Measurements from ENCODE around the gene RS1.

Gene RS1

GRCh38 chrX:18639280-18639679 lies 32.6 kb downstream of the RS1 start:
- no peak overlapping the region for H3K4me3 ChIP-seq (ENCODE audit: low read depth, low read length)
- TF ChIP-seq CTCF (IDR thresholded peaks at IDR 0.05; ENCODE audit: low read depth, low read length, missing control alignments) = no peak
- no peak for DNase-seq (ENCODE audit: low read depth)
- in situ Hi-C loops (cut with HindIII; ENCODE audit: low sequenced_read_pairs) = no loop called here

DNA sequence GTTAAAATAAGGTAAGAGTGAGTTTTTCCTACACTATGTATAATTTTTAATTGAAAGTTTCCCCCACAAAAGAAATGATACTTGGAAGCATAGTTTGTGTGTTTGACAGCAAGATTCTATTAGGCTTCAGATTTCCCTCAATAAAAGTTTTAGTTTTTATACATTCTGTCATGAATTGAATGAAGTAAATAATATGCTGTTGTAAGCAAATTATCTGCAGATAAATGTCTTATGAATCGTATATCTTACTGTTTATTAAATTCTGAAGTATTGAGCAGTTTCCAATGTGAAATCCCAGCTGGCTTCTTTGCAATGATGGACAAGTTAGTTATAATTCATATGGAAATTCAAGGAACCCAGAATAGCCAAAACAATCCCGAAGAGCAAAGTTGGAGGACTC lies 33.5 kb downstream of the RS1 start:
- in situ Hi-C loops (cut with HindIII; ENCODE audit: low sequenced_read_pairs) = no loop called here
- no peak for DNase-seq (ENCODE audit: low read depth)
- H3K4me3 ChIP-seq (ENCODE audit: low read depth, low read length) = no peak overlapping the region
- TF ChIP-seq CTCF (IDR thresholded peaks at IDR 0.05; ENCODE audit: low read depth, low read length, missing control alignments) = no peak

DNA sequence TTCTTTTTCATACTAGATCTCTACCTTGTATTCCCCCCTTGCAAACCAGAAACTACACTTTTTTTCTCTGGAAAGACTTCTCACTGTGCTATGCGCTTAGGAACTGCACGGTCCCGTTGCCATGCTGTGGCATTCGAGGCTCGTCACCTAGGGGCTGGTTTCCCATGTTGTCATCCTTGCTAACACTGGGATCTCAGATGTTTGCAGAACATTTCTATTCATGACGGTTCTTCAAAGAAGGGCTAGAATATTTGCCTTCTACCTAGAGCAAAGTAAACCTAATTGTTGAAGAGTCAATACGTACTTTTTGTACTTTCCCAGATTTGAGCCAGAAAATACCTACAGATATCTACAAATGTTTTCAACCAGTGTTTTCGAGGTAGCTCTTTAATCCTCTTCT lies 41.0 kb downstream of the RS1 start:
- DNase-seq (ENCODE audit: low read depth) = no peak
- H3K4me3 ChIP-seq (ENCODE audit: low read depth, low read length) = no peak overlapping the region
- in situ Hi-C loops (cut with HindIII; ENCODE audit: low sequenced_read_pairs) = no loop called here
- TF ChIP-seq CTCF (IDR thresholded peaks at IDR 0.05; ENCODE audit: low read depth, low read length, missing control alignments) = no peak

- TF ChIP-seq CTCF (IDR thresholded peaks at IDR 0.05; ENCODE audit: low read depth, low read length, missing control alignments) = no peak
- DNase-seq (ENCODE audit: low read depth) = no peak
- H3K4me3 ChIP-seq (ENCODE audit: low read depth, low read length) = no peak overlapping the region
- in situ Hi-C loops (cut with HindIII; ENCODE audit: low sequenced_read_pairs) = no loop called here
Observed at GRCh38 chrX:18624599-18624998, 47.3 kb downstream of the RS1 start.

DNA sequence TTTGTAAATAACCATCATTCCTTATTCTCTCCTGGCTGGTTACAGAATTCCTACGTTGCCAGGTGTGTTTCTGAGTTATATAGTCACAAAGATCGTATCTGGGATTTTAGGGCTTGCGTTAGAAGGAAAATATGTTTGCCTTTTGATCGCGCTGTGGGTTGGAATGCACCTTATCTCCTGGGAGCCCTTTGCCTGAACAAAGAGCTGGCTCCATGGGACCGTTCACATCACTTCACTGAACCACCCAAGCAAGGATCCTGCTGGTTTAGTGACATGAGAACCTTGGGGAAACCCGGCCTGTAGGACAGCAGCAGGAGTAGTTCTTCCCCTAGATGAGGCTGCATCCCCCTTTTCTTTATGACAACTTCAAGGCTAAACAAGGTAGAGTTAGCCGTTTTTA lies 51.6 kb downstream of the RS1 start:
- in situ Hi-C loops (cut with HindIII; ENCODE audit: low sequenced_read_pairs) = no loop called here
- no peak for DNase-seq (ENCODE audit: low read depth)
- H3K4me3 ChIP-seq (ENCODE audit: low read depth, low read length) = no peak overlapping the region
- TF ChIP-seq CTCF (IDR thresholded peaks at IDR 0.05; ENCODE audit: low read depth, low read length, missing control alignments) = no peak

DNA sequence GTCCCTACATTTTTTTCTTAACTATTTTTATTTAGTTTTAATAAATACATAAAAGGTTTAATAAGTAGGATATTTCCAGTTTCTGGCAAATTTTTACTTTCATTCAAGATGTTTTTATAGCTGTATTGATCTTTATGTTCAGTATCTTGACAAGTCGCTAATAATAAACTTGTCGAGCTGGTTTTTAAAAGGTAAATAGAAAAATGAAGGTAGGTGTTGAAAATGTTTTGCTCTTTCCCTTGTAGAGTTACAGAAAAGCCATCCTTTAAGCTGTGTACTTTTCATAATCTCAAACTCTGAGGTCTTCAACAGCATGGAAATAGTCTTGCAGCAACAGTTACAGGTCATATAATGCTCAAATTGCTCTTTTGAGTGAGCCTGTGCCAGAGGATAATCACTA lies 52.6 kb downstream of the RS1 start:
- no peak overlapping the region for H3K4me3 ChIP-seq (ENCODE audit: low read depth, low read length)
- no peak for DNase-seq (ENCODE audit: low read depth)
- TF ChIP-seq CTCF (IDR thresholded peaks at IDR 0.05; ENCODE audit: low read depth, low read length, missing control alignments) = no peak
- in situ Hi-C loops (cut with HindIII; ENCODE audit: low sequenced_read_pairs) = no loop called here

GRCh38 chrX:18617407-18617750 lies 54.5 kb downstream of the RS1 start:
- DNase-seq (ENCODE audit: low read depth) = peak; percentile 27
- no peak overlapping the region for H3K4me3 ChIP-seq (ENCODE audit: low read depth, low read length)
- TF ChIP-seq CTCF (IDR thresholded peaks at IDR 0.05; ENCODE audit: low read depth, low read length, missing control alignments) = no peak
- in situ Hi-C loops (cut with HindIII; ENCODE audit: low sequenced_read_pairs) = no loop called here
